Measurements from ENCODE around the gene NOXO1.
"Not testable (repeated sequence)": the region's sequence is repeated elsewhere in the genome, so short reads cannot be mapped to it uniquely, and the experiment has no call there.

GRCh38 chr16:1957434-1958142 lies 23.7 kb downstream of the NOXO1 start:
- TF ChIP-seq POLR2A, CTCF (IDR thresholded peaks at IDR 0.05): not testable (repeated sequence)

Measured in lower leg skin (tissue), 3 donors.